SK-N-SH (cell line): ENCODE measurements around the gene C17orf100. TPM values are rescaled to one million over a fixed set of nuclear protein-coding genes. Genes with fewer than 3 reads are reported as not detected.

ENCODE experiments used
- CTCF ChIA-PET: fragments of 300-600, 350-600 bp; formaldehyde crosslinking; extraction: SDS; loops from one replicate; lab custom pipeline; 2021; lab: Yijun Ruan, JAX
- POLR2A ChIA-PET: fragments of 350-600 bp; sonication (Branson Sonifier 250); formaldehyde crosslinking; extraction: SDS; loops from one replicate; lab custom pipeline; 2020; ENCODE audit warnings: antibody characterized with exemption, inconsistent platforms; lab: Yijun Ruan, JAX
- DNase-seq: peaks from one replicate; pipeline ENCODE4 v3.0.0; 2012
- H2AFZ ChIP-seq: fragments of 200-600 bp; sonication (generic); 2 replicates; pipeline ENCODE4 v1.8.1; 2016; ENCODE audit warnings: antibody characterized with exemption, mild to moderate bottlenecking, low read depth
- H3F3A ChIP-seq: fragments of 200-600 bp; sonication (generic); replicated peaks from 2 replicates; pipeline ENCODE3; 2016; ENCODE audit warnings: antibody characterized with exemption, mild to moderate bottlenecking; ENCODE audit not compliant: insufficient read depth
- H3K27ac ChIP-seq, 2 experiments: fragments of 200-500 bp in 1 of 2; fragments of 200-600 bp in 1 of 2; sonication (Bioruptor generic) in 1 of 2; sonication (generic), shearing (Covaris generic) in 1 of 2; 2 replicates each; pipeline versions ENCODE4 v1.5.1 to v1.6.1; 2014 to 2016; ENCODE audit warnings: low read depth in 2 of 2, inconsistent platforms in 1 of 2, low read length in 1 of 2, mild to moderate bottlenecking in 1 of 2, mixed read lengths in 1 of 2
- H3K27me3 ChIP-seq: fragments of 200-600 bp; sonication (generic), shearing (Covaris generic); 2 replicates; pipeline ENCODE4 v1.6.1; 2016; ENCODE audit warnings: mixed run types; ENCODE audit not compliant: insufficient read depth
- H3K36me3 ChIP-seq, 2 experiments: fragments of 200-500 bp in 1 of 2; fragments of 200-600 bp in 1 of 2; sonication (Bioruptor generic) in 1 of 2; sonication (generic) in 1 of 2; replicated peaks in 1 of 2; 2 replicates each; pipeline versions ENCODE3 to v1.5.1; 2014 to 2016; ENCODE audit warnings: low read length in 1 of 2, mild to moderate bottlenecking in 1 of 2; ENCODE audit not compliant: insufficient read depth in 2 of 2, control insufficient read depth in 1 of 2
- H3K4me1 ChIP-seq, 2 experiments: fragments of 200-500 bp in 1 of 2; fragments of 200-600 bp in 1 of 2; sonication (Bioruptor generic) in 1 of 2; sonication (generic), shearing (Covaris generic) in 1 of 2; 2 replicates each; pipeline versions ENCODE4 v1.5.1 to v1.6.1; 2014 to 2016; ENCODE audit warnings: low read depth in 1 of 2, low read length in 1 of 2, mixed run types in 1 of 2; ENCODE audit not compliant: insufficient read depth in 2 of 2, control insufficient read depth in 1 of 2
- H3K4me2 ChIP-seq: fragments of 200-600 bp; sonication (generic), shearing (Covaris generic); 2 replicates; pipeline ENCODE4 v1.6.1; 2017; ENCODE audit warnings: mixed run types
- H3K4me3 ChIP-seq, 2 experiments: fragments of 200-500 bp in 1 of 2; fragments of 200-600 bp in 1 of 2; sonication (Bioruptor generic) in 1 of 2; sonication (generic), shearing (Covaris generic) in 1 of 2; 2 replicates each; pipeline versions ENCODE4 v1.5.1 to v1.8.1; 2014 to 2016; ENCODE audit warnings: low read depth in 2 of 2, inconsistent platforms in 1 of 2, low read length in 1 of 2, mild to moderate bottlenecking in 1 of 2, mixed read lengths in 1 of 2, moderate library complexity in 1 of 2
- H3K79me2 ChIP-seq: fragments of 200-600 bp; sonication (generic); 2 replicates; pipeline ENCODE4 v1.8.1; 2017; ENCODE audit warnings: mild to moderate bottlenecking; ENCODE audit not compliant: insufficient read depth
- H3K9ac ChIP-seq: fragments of 200-600 bp; sonication (generic); 2 replicates; pipeline ENCODE4 v1.6.1; 2017; ENCODE audit warnings: mixed run types
- H3K9me2 ChIP-seq: fragments of 200-600 bp; sonication (generic); 2 replicates; pipeline ENCODE4 v1.6.1; 2017; ENCODE audit warnings: mixed run types
- H3K9me3 ChIP-seq: fragments of 200-600 bp; sonication (generic); 2 replicates; pipeline ENCODE4 v1.6.1; 2017; ENCODE audit warnings: mixed run types, mild to moderate bottlenecking, moderate library complexity
- H4K20me1 ChIP-seq: fragments of 200-600 bp; sonication (generic); 2 replicates; pipeline ENCODE4 v1.6.1; 2017; ENCODE audit warnings: mild to moderate bottlenecking, mixed run types; ENCODE audit not compliant: insufficient read depth
- ELF1 ChIP-seq: IDR thresholded peaks from 2 replicates; pipeline ENCODE4 v1.4.0; 2012
- EP300 ChIP-seq, 2 experiments: IDR thresholded peaks; 2 replicates each; pipeline versions ENCODE4 v1.4.0 to v1.6.1; 2012; ENCODE audit warnings: borderline replicate concordance in 1 of 2, low read depth in 1 of 2, low read length in 1 of 2
- EZH2phosphoT487 ChIP-seq: fragments of 200-600 bp; sonication (generic); IDR thresholded peaks from 2 replicates; pipeline ENCODE4 v1.6.1; 2017; ENCODE audit warnings: low read depth, mixed run types, mild to moderate bottlenecking, antibody characterized with exemption, moderate library complexity, borderline replicate concordance
- FOSL2 ChIP-seq: IDR thresholded peaks from 2 replicates; pipeline ENCODE4 v1.4.0; 2012; ENCODE audit warnings: low read depth, mild to moderate bottlenecking, moderate library complexity, borderline replicate concordance
- FOXJ3 ChIP-seq: sonication (generic); formaldehyde crosslinking; IDR thresholded peaks from 2 replicates; pipeline ENCODE4 v1.5.1; 2020; ENCODE audit warnings: mild to moderate bottlenecking, missing genetic modification reagents
- FOXM1 ChIP-seq: IDR thresholded peaks from 2 replicates; pipeline ENCODE4 v1.4.0; 2012; ENCODE audit warnings: low read depth, mild to moderate bottlenecking
- JUND ChIP-seq: IDR thresholded peaks from 2 replicates; pipeline ENCODE4 v1.4.0; 2012
- MEF2A ChIP-seq: IDR thresholded peaks from 2 replicates; pipeline ENCODE4 v1.4.0; 2012; ENCODE audit warnings: low read depth, borderline replicate concordance
- NRF1 ChIP-seq: IDR thresholded peaks from 2 replicates; pipeline ENCODE4 v1.6.1; 2012; ENCODE audit warnings: low read depth, mild to moderate bottlenecking, low read length
- RAD21 ChIP-seq: IDR thresholded peaks from 2 replicates; pipeline ENCODE4 v1.6.1; 2012; ENCODE audit warnings: mild to moderate bottlenecking, low read length
- RXRA ChIP-seq: IDR thresholded peaks from 2 replicates; pipeline ENCODE4 v1.4.0; 2012; ENCODE audit warnings: low read depth, mild to moderate bottlenecking, borderline replicate concordance
- SIN3A ChIP-seq: IDR thresholded peaks from 2 replicates; pipeline ENCODE4 v1.6.1; 2012; ENCODE audit warnings: low read depth, mild to moderate bottlenecking, low read length, moderate library complexity, borderline replicate concordance
- SMC3 ChIP-seq: IDR thresholded peaks from 2 replicates; pipeline ENCODE4 v1.6.1; 2012; ENCODE audit warnings: low read depth, low read length, improper control_type of control experiment
- TAF1 ChIP-seq: IDR thresholded peaks from 2 replicates; pipeline ENCODE4 v1.6.1; 2012; ENCODE audit warnings: low read depth, mild to moderate bottlenecking, low read length, moderate library complexity, borderline replicate concordance
- YY1 ChIP-seq: IDR thresholded peaks from 2 replicates; pipeline ENCODE4 v1.4.0; 2012; ENCODE audit warnings: low read depth, mild to moderate bottlenecking
- WGBS: methylation state at CpG from one replicate; pipeline ENCODE4 v1.1.6; 2017; ENCODE audit warnings: low lambda C conversion rate; 5-methylcytosine and 5-hydroxymethylcytosine counted together
- polyA plus RNA-seq, 3 experiments: library from polyadenylated mRNA; depleted of rRNA; stranded (reverse); fragments of >200 nt; gene quantifications; 2 replicates each; pipeline ENCODE4 v1.2.3, GENCODE V29; 2012
- TF ChIP-seq, protein P1 (sequence below): IDR thresholded peaks from 2 replicates; pipeline ENCODE4 v1.4.0; 2012; ENCODE audit warnings: low read depth
- TF ChIP-seq, protein P2 (sequence below): fragments of 150-350 bp; IDR thresholded peaks from 2 replicates; pipeline ENCODE4 v1.6.1; 2016; ENCODE audit warnings: mild to moderate bottlenecking, low read depth, low read length
- TF ChIP-seq, protein P3 (sequence below): fragments of 200-600 bp; sonication (generic); IDR thresholded peaks from 2 replicates; pipeline ENCODE4 v1.6.1; 2017; ENCODE audit warnings: antibody characterized with exemption, mild to moderate bottlenecking, moderate library complexity

The C17orf100 gene
- polyA plus RNA-seq, 1 of the 3 experiments (the other 2 are of a cell fraction), result 2.6 TPM

DNA sequence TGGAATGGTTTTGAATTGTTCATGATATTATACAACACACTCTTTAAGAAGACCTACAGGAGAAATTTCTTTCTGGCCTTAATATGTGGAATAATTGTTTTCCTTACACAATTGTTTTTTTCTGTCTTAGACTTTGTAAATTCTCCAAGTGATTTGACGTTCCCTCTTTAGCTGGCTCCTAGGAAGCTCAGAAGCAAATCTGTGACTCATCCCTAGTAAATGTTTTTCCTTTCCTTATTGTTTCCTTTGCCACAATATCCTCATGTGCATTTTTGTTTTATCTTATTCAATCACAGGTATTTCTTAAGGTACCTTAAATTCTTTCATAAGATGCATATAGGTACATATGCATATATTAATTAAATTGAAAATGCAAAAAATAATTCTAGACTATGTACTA lies 24.5 kb upstream of the C17orf100 start:
- H2AFZ ChIP-seq, result no peak overlapping the region
- ChIA-PET POLR2A (no interaction called here), CTCF (interaction anchor here (0.7 kb wide), 1 partner anchor 52 kb away, joined by 3 read pairs; no protein-coding TSS in a partner anchor)
- peaks cover 7% of the 10 kb centered on the region; the same call in 1 of the 2 replicates for H4K20me1 ChIP-seq
- no peak overlapping the region for H3K9ac ChIP-seq
- H3K4me3 ChIP-seq, result no peak overlapping the region
- no peaks in the 10 kb centered on the region; a peak in 1 of 4 replicates for H3K4me1 ChIP-seq
- no peak overlapping the region for H3K4me2 ChIP-seq
- no peak for DNase-seq
- TF ChIP-seq, protein P1, sequence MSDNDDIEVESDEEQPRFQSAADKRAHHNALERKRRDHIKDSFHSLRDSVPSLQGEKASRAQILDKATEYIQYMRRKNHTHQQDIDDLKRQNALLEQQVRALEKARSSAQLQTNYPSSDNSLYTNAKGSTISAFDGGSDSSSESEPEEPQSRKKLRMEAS, result no peak
- TF ChIP-seq YY1 (no peak), EP300 (IDR thresholded peaks at IDR 0.05; ENCODE audit: borderline replicate concordance in 1 of 2, low read depth in 1 of 2, low read length in 1 of 2) (no peak), NRF1 (no peak), FOXM1 (no peak), FOXJ3 (CRISPR knock-in tag) (no peak), EZH2phosphoT487 (no peak), JUND (no peak), SMC3 (no peak), ELF1 (no peak), RXRA (no peak), SIN3A (no peak), MEF2A (no peak), FOSL2 (no peak), RAD21 (no peak), TAF1 (no peak)
- TF ChIP-seq, protein P2, sequence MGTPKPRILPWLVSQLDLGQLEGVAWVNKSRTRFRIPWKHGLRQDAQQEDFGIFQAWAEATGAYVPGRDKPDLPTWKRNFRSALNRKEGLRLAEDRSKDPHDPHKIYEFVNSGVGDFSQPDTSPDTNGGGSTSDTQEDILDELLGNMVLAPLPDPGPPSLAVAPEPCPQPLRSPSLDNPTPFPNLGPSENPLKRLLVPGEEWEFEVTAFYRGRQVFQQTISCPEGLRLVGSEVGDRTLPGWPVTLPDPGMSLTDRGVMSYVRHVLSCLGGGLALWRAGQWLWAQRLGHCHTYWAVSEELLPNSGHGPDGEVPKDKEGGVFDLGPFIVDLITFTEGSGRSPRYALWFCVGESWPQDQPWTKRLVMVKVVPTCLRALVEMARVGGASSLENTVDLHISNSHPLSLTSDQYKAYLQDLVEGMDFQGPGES, result no peak
- TF ChIP-seq, protein P3, sequence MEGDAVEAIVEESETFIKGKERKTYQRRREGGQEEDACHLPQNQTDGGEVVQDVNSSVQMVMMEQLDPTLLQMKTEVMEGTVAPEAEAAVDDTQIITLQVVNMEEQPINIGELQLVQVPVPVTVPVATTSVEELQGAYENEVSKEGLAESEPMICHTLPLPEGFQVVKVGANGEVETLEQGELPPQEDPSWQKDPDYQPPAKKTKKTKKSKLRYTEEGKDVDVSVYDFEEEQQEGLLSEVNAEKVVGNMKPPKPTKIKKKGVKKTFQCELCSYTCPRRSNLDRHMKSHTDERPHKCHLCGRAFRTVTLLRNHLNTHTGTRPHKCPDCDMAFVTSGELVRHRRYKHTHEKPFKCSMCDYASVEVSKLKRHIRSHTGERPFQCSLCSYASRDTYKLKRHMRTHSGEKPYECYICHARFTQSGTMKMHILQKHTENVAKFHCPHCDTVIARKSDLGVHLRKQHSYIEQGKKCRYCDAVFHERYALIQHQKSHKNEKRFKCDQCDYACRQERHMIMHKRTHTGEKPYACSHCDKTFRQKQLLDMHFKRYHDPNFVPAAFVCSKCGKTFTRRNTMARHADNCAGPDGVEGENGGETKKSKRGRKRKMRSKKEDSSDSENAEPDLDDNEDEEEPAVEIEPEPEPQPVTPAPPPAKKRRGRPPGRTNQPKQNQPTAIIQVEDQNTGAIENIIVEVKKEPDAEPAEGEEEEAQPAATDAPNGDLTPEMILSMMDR, result no peak
- TF ChIP-seq, all 33 proteins: peak for 0
- Histone ChIP-seq H3K27me3 (no peaks in the 10 kb centered on the region), H3K9me3 (no peaks in the 10 kb centered on the region), H3F3A (no peaks in the 10 kb centered on the region), H3K9me2 (no peaks in the 10 kb centered on the region), H3K27ac (no peak overlapping the region), H3K79me2 (peaks cover 32% of the 10 kb centered on the region; the same call in 1 of the 2 replicates), H3K36me3 (peaks cover 75 to 80% of the 10 kb centered on the region in 2 experiments)
- 63% methylated on average over 1 of the region's 1 CpG for WGBS
